ENCODE results near the gene AMY2B.

DNA sequence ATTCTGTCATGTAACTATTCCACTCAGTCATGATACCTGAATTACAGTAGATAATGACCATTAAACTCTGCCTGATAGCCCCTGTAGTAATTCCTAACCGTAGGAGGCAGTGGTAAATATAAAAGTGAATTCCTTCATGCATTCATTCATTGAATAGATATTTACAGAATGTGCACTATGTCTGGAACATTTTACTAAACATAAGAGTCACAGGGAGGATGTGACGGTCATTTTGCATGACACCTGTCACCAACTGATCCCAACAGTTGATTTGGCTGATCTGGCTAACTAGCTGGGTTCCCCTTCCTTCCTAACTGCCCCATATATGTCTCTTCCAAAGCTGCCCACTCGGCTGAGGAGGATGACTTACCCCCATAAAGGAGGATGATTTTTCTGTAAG lies 48.0 kb upstream of the AMY2B start:
- TF ChIP-seq CTCF (IDR thresholded peaks at IDR 0.05) (no peak), POLR2A (IDR thresholded peaks at IDR 0.05) (no peak)

Measured in esophagus squamous epithelium (tissue), 4 donors.